Measurements from ENCODE around the gene SPOP.
A peak's percentile ranks its signal among the peaks of the same experiment; 100 is the strongest.

Gene SPOP

DNA sequence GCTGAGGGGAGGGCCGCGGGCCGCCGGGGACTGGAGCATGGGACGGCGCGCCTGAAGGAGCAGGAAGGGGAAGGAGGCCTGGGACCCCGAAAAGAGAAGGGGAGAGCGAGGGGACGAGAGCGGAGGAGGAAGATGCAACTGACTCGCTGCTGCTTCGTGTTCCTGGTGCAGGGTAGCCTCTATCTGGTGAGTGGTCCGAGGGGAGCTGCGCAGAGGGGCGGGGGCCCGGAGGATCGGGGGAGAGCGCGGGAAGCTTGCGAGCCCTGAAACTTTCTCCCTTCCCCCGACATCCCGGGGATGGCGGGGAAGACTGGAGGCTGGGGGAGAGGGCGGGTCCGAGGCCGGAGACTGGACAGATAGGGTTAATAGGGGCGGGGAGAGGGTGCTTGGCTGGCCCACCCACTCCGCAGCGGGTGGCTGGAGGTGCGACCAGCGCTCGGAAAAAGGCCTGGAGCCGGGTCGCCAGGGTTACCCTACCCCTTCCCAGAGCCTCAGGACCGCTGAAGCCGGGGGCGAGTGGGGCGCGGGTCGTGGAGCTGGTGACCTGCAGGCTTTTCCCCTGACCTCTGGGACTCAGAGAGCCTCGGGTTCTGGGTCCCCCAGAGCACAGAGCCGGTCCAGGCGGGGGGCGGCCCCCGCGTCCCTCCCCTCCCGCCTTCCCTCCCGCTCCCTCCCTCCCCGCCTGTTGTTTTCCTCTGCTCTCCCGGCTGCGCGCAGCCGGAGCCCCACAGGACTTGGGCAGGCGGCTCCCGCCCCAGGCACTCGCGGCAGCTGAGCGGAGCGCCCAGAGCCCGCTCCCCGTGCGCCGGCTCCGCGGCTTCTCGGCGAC lies 101.6 kb downstream of the SPOP start (continued):
- TF ChIP-seq, protein P1, sequence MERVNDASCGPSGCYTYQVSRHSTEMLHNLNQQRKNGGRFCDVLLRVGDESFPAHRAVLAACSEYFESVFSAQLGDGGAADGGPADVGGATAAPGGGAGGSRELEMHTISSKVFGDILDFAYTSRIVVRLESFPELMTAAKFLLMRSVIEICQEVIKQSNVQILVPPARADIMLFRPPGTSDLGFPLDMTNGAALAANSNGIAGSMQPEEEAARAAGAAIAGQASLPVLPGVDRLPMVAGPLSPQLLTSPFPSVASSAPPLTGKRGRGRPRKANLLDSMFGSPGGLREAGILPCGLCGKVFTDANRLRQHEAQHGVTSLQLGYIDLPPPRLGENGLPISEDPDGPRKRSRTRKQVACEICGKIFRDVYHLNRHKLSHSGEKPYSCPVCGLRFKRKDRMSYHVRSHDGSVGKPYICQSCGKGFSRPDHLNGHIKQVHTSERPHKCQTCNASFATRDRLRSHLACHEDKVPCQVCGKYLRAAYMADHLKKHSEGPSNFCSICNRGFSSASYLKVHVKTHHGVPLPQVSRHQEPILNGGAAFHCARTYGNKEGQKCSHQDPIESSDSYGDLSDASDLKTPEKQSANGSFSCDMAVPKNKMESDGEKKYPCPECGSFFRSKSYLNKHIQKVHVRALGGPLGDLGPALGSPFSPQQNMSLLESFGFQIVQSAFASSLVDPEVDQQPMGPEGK (tag by site-specific recombination; IDR thresholded peaks at IDR 0.05): peak; percentile 80
- TF ChIP-seq BCL11A (tag by site-specific recombination; IDR thresholded peaks at IDR 0.05; ENCODE audit: low read depth) (no peak), ZNF223 (tag by site-specific recombination; IDR thresholded peaks at IDR 0.05) (no peak), ZNF521 (tag by site-specific recombination; IDR thresholded peaks at IDR 0.05) (no peak), KLF10 (tag by site-specific recombination; IDR thresholded peaks at IDR 0.05) (peak; percentile 37; the same call in 1 of the 2 replicates), ZNF707 (tag by site-specific recombination; IDR thresholded peaks at IDR 0.05) (no peak), ZNF341 (tag by site-specific recombination; IDR thresholded peaks at IDR 0.05; ENCODE audit: low read depth) (no peak), ZNF423 (tag by site-specific recombination; IDR thresholded peaks at IDR 0.05) (no peak; the same call in 1 of the 2 replicates), ZNF10 (tag by site-specific recombination; IDR thresholded peaks at IDR 0.05) (no peak), ZNF837 (tag by site-specific recombination; IDR thresholded peaks at IDR 0.05) (no peak), ZNF658 (tag by site-specific recombination; IDR thresholded peaks at IDR 0.05) (no peak)
- TF ChIP-seq, protein P2, sequence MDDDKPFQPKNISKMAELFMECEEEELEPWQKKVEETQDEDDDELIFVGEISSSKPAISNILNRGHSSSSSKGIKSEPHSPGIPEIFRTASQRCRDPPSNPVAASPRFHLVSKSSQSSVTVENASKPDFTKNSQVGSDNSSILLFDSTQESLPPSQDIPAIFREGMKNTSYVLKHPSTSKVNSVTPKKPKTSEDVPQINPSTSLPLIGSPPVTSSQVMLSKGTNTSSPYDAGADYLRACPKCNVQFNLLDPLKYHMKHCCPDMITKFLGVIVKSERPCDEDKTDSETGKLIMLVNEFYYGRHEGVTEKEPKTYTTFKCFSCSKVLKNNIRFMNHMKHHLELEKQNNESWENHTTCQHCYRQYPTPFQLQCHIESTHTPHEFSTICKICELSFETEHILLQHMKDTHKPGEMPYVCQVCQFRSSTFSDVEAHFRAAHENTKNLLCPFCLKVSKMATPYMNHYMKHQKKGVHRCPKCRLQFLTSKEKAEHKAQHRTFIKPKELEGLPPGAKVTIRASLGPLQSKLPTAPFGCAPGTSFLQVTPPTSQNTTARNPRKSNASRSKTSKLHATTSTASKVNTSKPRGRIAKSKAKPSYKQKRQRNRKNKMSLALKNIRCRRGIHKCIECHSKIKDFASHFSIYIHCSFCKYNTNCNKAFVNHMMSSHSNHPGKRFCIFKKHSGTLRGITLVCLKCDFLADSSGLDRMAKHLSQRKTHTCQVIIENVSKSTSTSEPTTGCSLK (tag by site-specific recombination; IDR thresholded peaks at IDR 0.05): no peak

DNA sequence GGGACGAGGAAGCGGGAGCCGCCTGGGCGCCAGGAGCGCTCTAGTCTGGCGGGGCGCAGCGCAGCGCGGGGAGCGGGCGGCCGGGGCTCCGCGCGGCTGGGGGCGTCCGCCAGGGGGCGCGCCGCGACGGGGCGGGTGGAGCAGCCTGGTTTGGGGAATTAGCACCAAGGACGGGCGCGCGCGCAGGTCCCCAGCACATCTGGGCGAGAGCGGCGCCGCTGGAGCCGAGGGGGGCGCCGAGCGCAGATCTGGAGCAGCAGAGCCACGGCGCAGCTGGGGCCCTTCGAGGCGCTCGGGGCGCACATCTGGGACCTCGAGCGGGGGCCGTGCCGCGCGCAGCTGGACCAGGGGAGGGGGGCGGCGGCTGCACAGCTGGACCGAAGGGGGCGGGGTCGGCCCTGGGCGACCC lies 102.2 kb downstream of the SPOP start, which contains the start of gene NXPH3:
NXPH3 (plus strand) TSS at position 193 of the 409 bp plus-strand sequence. CDS start 349 bp downstream, outside the sequence.
- H3K9me3 ChIP-seq (ENCODE audit: control insufficient read depth, insufficient read depth, low read depth, low read length): no peaks in the 10 kb centered on the region
- no peak within 1 kb of the TSS for H3K27ac ChIP-seq (ENCODE audit: extremely low read depth, low read depth, low read length)
- peaks cover 3% of the 10 kb centered on the region; the same call in 1 of the 2 replicates for H3K4me1 ChIP-seq (ENCODE audit: control insufficient read depth, insufficient read depth, low read length)
- ChIA-PET CTCF (interaction anchor here (0.7 to 14.4 kb wide), 18 partner anchors 10 to 1560 kb away, joined by 3 to 486 read pairs (median 4); partner anchors contain the start of gene SLC35B1), POLR2A (interaction anchor here (1.1 to 1.4 kb wide), 3 partner anchors 100 to 188 kb away, joined by 3 to 7 read pairs (median 4); partner anchors contain the start of genes FAM117A and SLC35B1)
- H3K36me3 ChIP-seq (ENCODE audit: control insufficient read depth in 2 of 2, insufficient read depth in 1 of 2, low read length in 2 of 2): no peaks in the 10 kb centered on the region
- peak within 1 kb of the TSS; percentile 56 for H3K4me3 ChIP-seq (ENCODE audit: low read depth, low read length)
- TF ChIP-seq OSR2 (tag by site-specific recombination; IDR thresholded peaks at IDR 0.05): no peak
- no peak for TF ChIP-seq ZNF585B (tag by site-specific recombination; IDR thresholded peaks at IDR 0.05)
- TF ChIP-seq ZNF394 (tag by site-specific recombination; IDR thresholded peaks at IDR 0.05; ENCODE audit: borderline replicate concordance): peak; percentile 73
- peak; percentile 61; the same call in 1 of the 2 replicates for TF ChIP-seq ZIC2 (tag by site-specific recombination; IDR thresholded peaks at IDR 0.05)
- TF ChIP-seq, protein P3, sequence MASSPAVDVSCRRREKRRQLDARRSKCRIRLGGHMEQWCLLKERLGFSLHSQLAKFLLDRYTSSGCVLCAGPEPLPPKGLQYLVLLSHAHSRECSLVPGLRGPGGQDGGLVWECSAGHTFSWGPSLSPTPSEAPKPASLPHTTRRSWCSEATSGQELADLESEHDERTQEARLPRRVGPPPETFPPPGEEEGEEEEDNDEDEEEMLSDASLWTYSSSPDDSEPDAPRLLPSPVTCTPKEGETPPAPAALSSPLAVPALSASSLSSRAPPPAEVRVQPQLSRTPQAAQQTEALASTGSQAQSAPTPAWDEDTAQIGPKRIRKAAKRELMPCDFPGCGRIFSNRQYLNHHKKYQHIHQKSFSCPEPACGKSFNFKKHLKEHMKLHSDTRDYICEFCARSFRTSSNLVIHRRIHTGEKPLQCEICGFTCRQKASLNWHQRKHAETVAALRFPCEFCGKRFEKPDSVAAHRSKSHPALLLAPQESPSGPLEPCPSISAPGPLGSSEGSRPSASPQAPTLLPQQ (tag by site-specific recombination; IDR thresholded peaks at IDR 0.05): 0 out of 2 replicates have a peak, but pooled peaks have one; percentile 16
- TF ChIP-seq, protein P4, sequence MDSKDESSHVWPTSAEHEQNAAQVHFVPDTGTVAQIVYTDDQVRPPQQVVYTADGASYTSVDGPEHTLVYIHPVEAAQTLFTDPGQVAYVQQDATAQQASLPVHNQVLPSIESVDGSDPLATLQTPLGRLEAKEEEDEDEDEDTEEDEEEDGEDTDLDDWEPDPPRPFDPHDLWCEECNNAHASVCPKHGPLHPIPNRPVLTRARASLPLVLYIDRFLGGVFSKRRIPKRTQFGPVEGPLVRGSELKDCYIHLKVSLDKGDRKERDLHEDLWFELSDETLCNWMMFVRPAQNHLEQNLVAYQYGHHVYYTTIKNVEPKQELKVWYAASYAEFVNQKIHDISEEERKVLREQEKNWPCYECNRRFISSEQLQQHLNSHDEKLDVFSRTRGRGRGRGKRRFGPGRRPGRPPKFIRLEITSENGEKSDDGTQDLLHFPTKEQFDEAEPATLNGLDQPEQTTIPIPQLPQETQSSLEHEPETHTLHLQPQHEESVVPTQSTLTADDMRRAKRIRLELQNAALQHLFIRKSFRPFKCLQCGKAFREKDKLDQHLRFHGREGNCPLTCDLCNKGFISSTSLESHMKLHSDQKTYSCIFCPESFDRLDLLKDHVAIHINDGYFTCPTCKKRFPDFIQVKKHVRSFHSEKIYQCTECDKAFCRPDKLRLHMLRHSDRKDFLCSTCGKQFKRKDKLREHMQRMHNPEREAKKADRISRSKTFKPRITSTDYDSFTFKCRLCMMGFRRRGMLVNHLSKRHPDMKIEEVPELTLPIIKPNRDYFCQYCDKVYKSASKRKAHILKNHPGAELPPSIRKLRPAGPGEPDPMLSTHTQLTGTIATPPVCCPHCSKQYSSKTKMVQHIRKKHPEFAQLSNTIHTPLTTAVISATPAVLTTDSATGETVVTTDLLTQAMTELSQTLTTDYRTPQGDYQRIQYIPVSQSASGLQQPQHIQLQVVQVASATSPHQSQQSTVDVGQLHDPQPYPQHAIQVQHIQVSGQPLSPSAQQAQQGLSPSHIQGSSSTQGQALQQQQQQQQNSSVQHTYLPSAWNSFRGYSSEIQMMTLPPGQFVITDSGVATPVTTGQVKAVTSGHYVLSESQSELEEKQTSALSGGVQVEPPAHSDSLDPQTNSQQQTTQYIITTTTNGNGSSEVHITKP (tag by site-specific recombination; IDR thresholded peaks at IDR 0.05): no peak
- TF ChIP-seq SP2 (tag by site-specific recombination; IDR thresholded peaks at IDR 0.05): no peak
- TF ChIP-seq, protein P5, sequence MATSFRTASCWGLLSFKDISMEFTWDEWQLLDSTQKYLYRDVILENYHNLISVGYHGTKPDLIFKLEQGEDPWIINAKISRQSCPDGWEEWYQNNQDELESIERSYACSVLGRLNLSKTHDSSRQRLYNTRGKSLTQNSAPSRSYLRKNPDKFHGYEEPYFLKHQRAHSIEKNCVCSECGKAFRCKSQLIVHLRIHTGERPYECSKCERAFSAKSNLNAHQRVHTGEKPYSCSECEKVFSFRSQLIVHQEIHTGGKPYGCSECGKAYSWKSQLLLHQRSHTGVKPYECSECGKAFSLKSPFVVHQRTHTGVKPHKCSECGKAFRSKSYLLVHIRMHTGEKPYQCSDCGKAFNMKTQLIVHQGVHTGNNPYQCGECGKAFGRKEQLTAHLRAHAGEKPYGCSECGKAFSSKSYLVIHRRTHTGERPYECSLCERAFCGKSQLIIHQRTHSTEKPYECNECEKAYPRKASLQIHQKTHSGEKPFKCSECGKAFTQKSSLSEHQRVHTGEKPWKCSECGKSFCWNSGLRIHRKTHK (tag by site-specific recombination; IDR thresholded peaks at IDR 0.05): no peak
- TF ChIP-seq GLIS1 (tag by site-specific recombination; IDR thresholded peaks at IDR 0.05): peak; percentile 40; the same call in 1 of the 2 replicates
- TF ChIP-seq ZNF626 (tag by site-specific recombination; IDR thresholded peaks at IDR 0.05): no peak; the same call in 1 of the 2 replicates
- peak; percentile 80; the same call in 1 of the 2 replicates for TF ChIP-seq ZNF561 (tag by site-specific recombination; IDR thresholded peaks at IDR 0.05; ENCODE audit: borderline replicate concordance)
- TF ChIP-seq KLF9 (tag by site-specific recombination; IDR thresholded peaks at IDR 0.05; ENCODE audit: low read depth): 0 out of 2 replicates have a peak, but pooled peaks have one; percentile 91
- peak; percentile 43; the same call in 1 of the 2 replicates for TF ChIP-seq ZBTB8A (tag by site-specific recombination; IDR thresholded peaks at IDR 0.05)
